ENCODE measurements around the gene IFI35. TPM values are rescaled to one million over a fixed set of nuclear protein-coding genes. Genes with fewer than 3 reads are reported as not detected.
A peak's percentile ranks its signal among the peaks of the same experiment; 100 is the strongest.
"Not testable (repeated sequence)": the region's sequence is repeated elsewhere in the genome, so short reads cannot be mapped to it uniquely, and the experiment has no call there.

IFI35 gene
- 10 to 100 TPM; 23.2 to 24.0 TPM for total RNA-seq
- 73.2 TPM for polyA plus RNA-seq

DNA sequence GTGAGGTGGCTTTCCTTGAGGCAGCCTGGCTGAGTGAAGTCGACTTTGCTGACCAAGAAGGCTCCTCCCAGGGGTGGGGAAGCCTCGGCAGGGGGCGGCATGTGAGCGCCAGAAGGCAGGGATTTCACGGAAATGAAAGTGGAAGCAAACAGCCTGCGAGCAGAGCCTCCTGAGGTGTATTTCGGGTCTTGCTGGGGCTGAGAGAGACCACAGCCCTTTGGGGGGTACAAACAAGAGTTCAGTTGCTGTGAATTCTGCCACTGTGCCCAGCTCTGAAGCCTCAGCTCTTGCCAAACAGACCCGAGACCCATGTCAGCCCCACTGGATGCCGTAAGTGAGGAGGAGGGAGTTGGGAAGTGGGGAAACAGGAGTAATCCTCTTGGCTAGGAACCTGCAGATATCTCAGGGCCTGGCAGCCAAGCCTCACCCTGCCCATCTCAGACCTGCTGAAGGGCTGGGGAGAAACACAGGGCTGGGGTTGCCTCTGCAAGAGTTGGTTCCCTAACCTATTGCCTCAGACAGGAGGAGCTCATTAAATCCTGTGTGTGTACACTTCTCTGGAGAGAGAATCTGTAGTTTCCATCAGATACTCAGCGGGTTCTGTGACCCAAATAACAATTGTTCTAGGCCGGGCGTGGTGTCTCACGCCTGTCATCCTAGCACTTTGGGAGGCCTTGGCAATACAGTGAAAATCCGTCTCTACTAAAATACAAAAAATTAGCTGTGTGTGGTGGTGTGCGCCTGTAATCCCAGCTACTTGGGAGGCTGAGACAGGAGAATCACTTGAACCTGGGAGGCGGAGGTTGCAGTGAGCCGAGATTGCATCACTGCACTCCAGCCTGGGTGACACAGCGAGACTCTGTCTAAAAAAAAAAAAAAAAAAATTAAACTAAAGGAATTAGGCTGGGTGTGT, at the start of gene IFI35:
Gene IFI35, plus strand, starts transcription at position 146 of the 913 bp plus-strand sequence. Its CDS starts 164 bp downstream, at position 310.
- Histone ChIP-seq H3K27me3 (ENCODE audit: insufficient read depth, low read length, poor library complexity, severe bottlenecking) (no peaks in the 10 kb centered on the region), H3K36me3 (ENCODE audit: insufficient read depth, low read length) (no peaks in the 10 kb centered on the region), H3K9me3 (ENCODE audit: low read length) (no peaks in the 10 kb centered on the region), H3K4me1 (ENCODE audit: insufficient read depth, low read length) (peaks cover 17% of the 10 kb centered on the region), H3K4me3 (ENCODE audit: low read length) (peak within 1 kb of the TSS; percentile 96), H3K27ac (ENCODE audit: low read depth, low read length) (peak within 1 kb of the TSS; percentile 91)
- ChIA-PET POLR2A (interaction anchor here (0.6 to 1.2 kb wide), 4 partner anchors 9 to 354 kb away, joined by 3 to 12 read pairs (median 3); partner anchors contain the start of gene RPL27), CTCF (interaction anchor here (0.7 to 2.3 kb wide), 10 partner anchors 9 to 477 kb away, joined by 3 to 10 read pairs (median 4); partner anchors contain the start of genes DHX8, RPL27, TMEM106A and VAT1)
- no peaks in the 10 kb centered on the region for H3K9me3 Mint-ChIP-seq
- H3K4me1 Mint-ChIP-seq: peaks cover 21 to 30% (median 24%) of the 10 kb centered on the region in 3 donors
- DNase-seq: peak; percentile 73 to 89 (median 77)
- peaks cover 0 to 43% (median 5%) of the 10 kb centered on the region in 3 donors for H3K36me3 Mint-ChIP-seq
- H3K27ac Mint-ChIP-seq: peak within 1 kb of the TSS; percentile 91 to 100 (median 100)
- H3K27me3 Mint-ChIP-seq: no peaks in the 10 kb centered on the region
- H3K4me3 Mint-ChIP-seq: peak within 1 kb of the TSS; percentile 99 to 100 (median 100)

DNA sequence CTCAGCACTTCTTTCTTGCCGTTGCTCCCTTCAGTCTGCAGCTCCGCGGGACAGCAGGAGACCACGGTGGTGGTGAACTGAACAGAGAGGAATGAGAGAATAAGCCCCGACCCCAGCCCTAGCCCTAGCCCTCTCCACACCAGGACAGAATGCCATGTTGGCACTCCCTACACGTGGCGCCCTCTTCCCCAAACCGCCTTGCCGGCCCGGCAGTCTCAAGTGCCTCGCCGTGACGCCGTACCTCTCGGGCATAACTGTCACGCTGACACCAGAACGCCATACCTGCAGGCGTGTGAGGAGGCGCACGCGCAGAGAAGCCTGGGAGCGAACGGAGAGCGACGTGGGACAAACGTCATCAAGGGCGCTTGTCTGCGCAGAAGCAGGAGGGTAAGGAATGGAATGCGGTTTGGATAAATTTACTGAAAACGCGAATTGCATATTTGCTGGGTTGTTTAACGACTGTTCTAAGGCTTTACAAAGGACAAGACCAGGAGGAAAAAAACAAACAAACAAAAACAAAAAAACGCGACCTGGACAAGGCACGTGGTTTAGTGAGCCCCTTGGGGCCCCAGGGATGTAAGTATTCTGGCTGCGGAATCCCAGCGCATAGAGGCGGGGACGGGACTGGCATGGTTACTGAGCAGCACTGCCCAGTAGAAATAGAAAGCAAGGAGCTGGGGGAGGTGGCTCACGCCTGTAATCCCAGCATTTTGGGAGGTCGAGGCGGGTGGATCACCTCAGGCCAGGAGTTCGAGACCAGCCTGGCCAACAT, 42.2 kb upstream of the IFI35 start, which contains the start of gene AARSD1:
Gene AARSD1, minus strand, starts transcription at position 294 of the 772 bp plus-strand sequence. Its CDS starts 14 bp downstream, at position 280.
- H3K27ac Mint-ChIP-seq: peak within 1 kb of the TSS; percentile 84 to 99 (median 96)
- peaks cover 12 to 23% (median 23%) of the 10 kb centered on the region in 3 donors for H3K4me1 Mint-ChIP-seq
- H3K4me1 ChIP-seq (ENCODE audit: insufficient read depth, low read length): peaks cover 8% of the 10 kb centered on the region
- peak within 1 kb of the TSS; percentile 86 to 100 (median 95) for H3K4me3 Mint-ChIP-seq
- CTCF ChIA-PET: interaction anchor here (1.2 to 2.1 kb wide), 2 partner anchors 34 kb away, joined by 6 to 9 read pairs; partner anchors contain the start of gene RPL27
- H3K27me3 ChIP-seq (ENCODE audit: insufficient read depth, low read length, poor library complexity, severe bottlenecking): no peaks in the 10 kb centered on the region
- DNase-seq: peak; percentile 86 to 94 (median 87)
- H3K27me3 Mint-ChIP-seq: no peaks in the 10 kb centered on the region
- H3K36me3 ChIP-seq (ENCODE audit: insufficient read depth, low read length): peaks cover 17% of the 10 kb centered on the region
- H3K4me3 ChIP-seq (ENCODE audit: low read length): peak within 1 kb of the TSS; percentile 91
- POLR2A ChIA-PET: interaction anchor here (0.8 kb wide), 2 partner anchors 34 to 50 kb away, joined by 4 to 5 read pairs; partner anchors contain the start of gene RPL27
- no peaks in the 10 kb centered on the region for H3K9me3 ChIP-seq (ENCODE audit: low read length)
- peaks cover 0 to 3% (median 0%) of the 10 kb centered on the region in 5 donors for H3K9me3 Mint-ChIP-seq
- peaks cover 0 to 40% (median 13%) of the 10 kb centered on the region in 3 donors for H3K36me3 Mint-ChIP-seq
- peak within 1 kb of the TSS; percentile 79 for H3K27ac ChIP-seq (ENCODE audit: low read depth, low read length)

DNA sequence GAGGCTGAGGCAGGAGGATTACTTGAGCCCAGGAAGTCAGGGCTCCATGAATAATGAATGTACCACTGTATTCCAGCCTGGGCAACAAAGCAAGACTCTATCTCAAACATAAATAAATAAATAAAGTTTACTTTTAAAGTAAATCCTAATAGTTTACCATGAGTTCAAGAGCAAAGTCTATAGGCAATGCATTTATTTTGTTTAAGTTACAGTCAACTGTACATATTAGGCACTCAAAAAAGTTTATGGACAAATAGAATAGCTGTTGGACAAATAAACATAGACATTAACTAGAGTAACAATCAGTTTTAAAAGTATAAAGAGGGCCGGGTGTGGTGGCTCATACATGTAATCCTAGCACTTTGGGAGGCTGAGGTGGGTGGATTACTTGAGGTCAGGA, 38.7 kb upstream of the IFI35 start:
- Histone ChIP-seq H3K27me3 (ENCODE audit: insufficient read depth, low read length, poor library complexity, severe bottlenecking) (no peaks in the 10 kb centered on the region), H3K4me1 (ENCODE audit: insufficient read depth, low read length) (peaks cover 8% of the 10 kb centered on the region), H3K4me3 (ENCODE audit: low read length) (no peak overlapping the region), H3K36me3 (ENCODE audit: insufficient read depth, low read length) (no peaks in the 10 kb centered on the region), H3K27ac (ENCODE audit: low read depth, low read length) (no peak overlapping the region), H3K9me3 (ENCODE audit: low read length) (no peaks in the 10 kb centered on the region)
- peak overlapping the region in 1 of 8 donors; percentile 52 for H3K27ac Mint-ChIP-seq
- POLR2A ChIA-PET: no interaction called here
- H3K4me1 Mint-ChIP-seq: peaks cover 12 to 16% (median 14%) of the 10 kb centered on the region in 3 donors
- H3K9me3 Mint-ChIP-seq: peaks cover 0 to 3% (median 0%) of the 10 kb centered on the region in 5 donors
- H3K4me3 Mint-ChIP-seq: no peak overlapping the region
- peaks cover 0 to 11% (median 6%) of the 10 kb centered on the region in 3 donors for H3K36me3 Mint-ChIP-seq
- no peak for DNase-seq
- CTCF ChIA-PET: no interaction called here
- H3K27me3 Mint-ChIP-seq: peaks cover 0 to 2% of the 10 kb centered on the region in 2 donors

DNA sequence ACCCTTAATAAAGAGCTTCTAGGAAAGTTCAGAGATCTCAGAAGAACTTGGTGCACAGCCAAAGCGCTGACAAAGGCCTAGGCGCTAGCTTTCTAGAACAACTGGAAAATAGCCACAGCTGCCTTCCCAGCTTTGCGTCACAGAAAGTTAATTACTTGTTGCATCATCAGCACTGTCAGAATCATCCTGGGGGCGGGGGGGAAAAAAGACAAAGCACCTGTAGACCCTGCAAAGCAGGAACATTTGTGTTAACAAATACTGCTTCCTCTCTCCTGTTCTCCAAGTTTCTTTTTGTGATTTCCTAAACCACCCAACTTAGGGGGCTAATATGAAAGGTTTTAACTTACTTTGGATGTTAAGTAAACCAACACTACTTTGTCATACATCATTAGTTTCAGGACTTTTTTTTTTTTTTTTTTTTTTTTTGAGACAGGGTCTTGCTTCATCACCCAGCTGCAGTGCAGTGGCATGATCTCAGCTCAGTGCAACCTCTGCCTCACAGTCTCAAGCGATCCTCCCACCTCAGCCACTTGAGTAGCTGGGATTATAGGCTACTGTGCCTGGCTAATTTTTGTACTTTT, 37.5 kb upstream of the IFI35 start:
- Histone ChIP-seq H3K4me3 (ENCODE audit: low read length) (no peak overlapping the region), H3K36me3 (ENCODE audit: insufficient read depth, low read length) (no peaks in the 10 kb centered on the region), H3K4me1 (ENCODE audit: insufficient read depth, low read length) (no peaks in the 10 kb centered on the region), H3K27me3 (ENCODE audit: insufficient read depth, low read length, poor library complexity, severe bottlenecking) (no peaks in the 10 kb centered on the region), H3K9me3 (ENCODE audit: low read length) (no peaks in the 10 kb centered on the region), H3K27ac (ENCODE audit: low read depth, low read length) (no peak overlapping the region)
- Mint-ChIP-seq H3K9me3 (peaks cover 0 to 3% (median 0%) of the 10 kb centered on the region in 5 donors), H3K27me3 (peaks cover 0 to 2% of the 10 kb centered on the region in 2 donors), H3K27ac (no peak overlapping the region), H3K36me3 (peaks cover 0 to 6% (median 4%) of the 10 kb centered on the region in 3 donors), H3K4me1 (peaks cover 5 to 6% (median 6%) of the 10 kb centered on the region in 3 donors), H3K4me3 (no peak overlapping the region)
- DNase-seq: no peak
- CTCF ChIA-PET: interaction anchor here (1.1 kb wide), 1 partner anchor 10 kb away, joined by 3 read pairs; the partner anchor contains the start of gene PTGES3L
- POLR2A ChIA-PET: interaction anchor here (0.5 kb wide), 1 partner anchor 52 kb away, joined by 5 read pairs; no protein-coding TSS in a partner anchor

DNA sequence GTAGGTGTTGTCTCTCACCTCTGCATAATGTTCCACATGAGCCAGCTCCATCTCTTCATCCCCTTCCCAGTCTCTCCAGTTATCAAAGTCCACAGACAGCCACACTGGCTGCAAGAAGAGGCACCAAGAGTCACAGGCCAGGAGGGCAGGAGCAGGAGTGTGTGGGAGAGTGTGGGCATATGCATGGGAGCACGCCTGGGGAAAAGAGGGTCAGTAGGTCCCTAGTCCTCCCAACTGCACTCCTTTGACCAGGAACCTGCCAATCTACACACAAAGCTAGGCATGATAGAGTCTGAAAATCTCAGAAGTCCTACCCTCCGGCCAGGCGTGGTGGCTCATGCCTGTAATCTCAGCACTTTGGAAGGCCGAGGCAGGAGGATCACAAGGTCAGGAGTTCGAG, 35.0 kb upstream of the IFI35 start:
- H3K4me3 ChIP-seq (ENCODE audit: low read length): no peak overlapping the region
- peaks cover 0 to 2% of the 10 kb centered on the region in 2 donors for H3K27me3 Mint-ChIP-seq
- no peak for DNase-seq
- no peaks in the 10 kb centered on the region for H3K4me1 Mint-ChIP-seq
- H3K27ac Mint-ChIP-seq: peak overlapping the region in 1 of 8 donors; percentile 14
- no peaks in the 10 kb centered on the region for H3K4me1 ChIP-seq (ENCODE audit: insufficient read depth, low read length)
- no peak overlapping the region for H3K4me3 Mint-ChIP-seq
- H3K36me3 ChIP-seq (ENCODE audit: insufficient read depth, low read length): no peaks in the 10 kb centered on the region
- POLR2A ChIA-PET: no interaction called here
- no peaks in the 10 kb centered on the region for H3K27me3 ChIP-seq (ENCODE audit: insufficient read depth, low read length, poor library complexity, severe bottlenecking)
- no peaks in the 10 kb centered on the region for H3K36me3 Mint-ChIP-seq
- no peak overlapping the region for H3K27ac ChIP-seq (ENCODE audit: low read depth, low read length)
- no peaks in the 10 kb centered on the region for H3K9me3 ChIP-seq (ENCODE audit: low read length)
- H3K9me3 Mint-ChIP-seq: no peaks in the 10 kb centered on the region
- CTCF ChIA-PET: no interaction called here

DNA sequence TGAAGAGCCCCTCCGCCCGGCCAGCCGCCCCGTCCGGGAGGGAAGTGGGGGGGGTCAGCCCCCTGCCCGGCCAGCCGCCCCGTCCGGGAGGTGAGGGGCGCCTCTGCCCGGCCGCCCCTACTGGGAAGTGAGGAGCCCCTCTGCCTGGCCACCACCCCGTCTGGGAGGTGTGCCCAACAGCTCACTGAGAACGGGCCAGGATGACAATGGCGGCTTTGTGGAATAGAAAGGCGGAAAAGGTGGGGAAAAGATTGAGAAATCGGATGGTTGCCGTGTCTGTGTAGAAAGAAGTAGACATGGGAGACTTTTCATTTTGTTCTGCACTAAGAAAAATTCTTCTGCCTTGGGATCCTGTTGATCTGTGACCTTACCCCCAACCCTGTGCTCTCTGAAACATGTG, 33.3 kb upstream of the IFI35 start:
- DNase-seq; H3K9me3 Mint-ChIP-seq; H3K9me3 ChIP-seq (ENCODE audit: low read length); H3K27me3 ChIP-seq (ENCODE audit: insufficient read depth, low read length, poor library complexity, severe bottlenecking); H3K27me3 Mint-ChIP-seq; H3K36me3 Mint-ChIP-seq; POLR2A ChIA-PET; H3K27ac Mint-ChIP-seq; CTCF ChIA-PET; H3K27ac ChIP-seq (ENCODE audit: low read depth, low read length); H3K4me1 Mint-ChIP-seq; H3K36me3 ChIP-seq (ENCODE audit: insufficient read depth, low read length); H3K4me3 ChIP-seq (ENCODE audit: low read length); H3K4me1 ChIP-seq (ENCODE audit: insufficient read depth, low read length); H3K4me3 Mint-ChIP-seq: not testable (repeated sequence)

DNA sequence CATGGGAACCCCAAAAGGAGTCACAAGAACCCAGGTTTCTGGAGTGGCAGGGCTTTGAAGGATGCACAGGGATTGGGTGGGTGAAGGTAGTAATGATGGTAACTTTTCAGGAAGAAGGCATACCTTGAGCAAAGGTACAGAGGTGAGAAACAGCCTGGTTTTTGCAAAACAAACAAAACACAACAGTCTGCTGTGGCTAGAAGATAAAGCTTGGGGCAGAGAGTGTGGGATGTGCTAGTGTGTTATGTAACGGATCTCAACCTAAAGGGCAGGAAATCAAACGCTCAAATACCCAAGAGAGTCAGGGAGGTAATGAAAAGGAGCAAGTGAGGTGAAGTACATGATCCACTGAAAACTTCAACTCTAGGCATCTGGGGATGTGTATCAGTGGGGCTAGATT, 31.3 kb upstream of the IFI35 start:
- peak overlapping the region in 2 of 7 donors; percentile 4 to 47 for H3K4me3 Mint-ChIP-seq
- H3K4me1 Mint-ChIP-seq: peaks cover 6 to 11% (median 11%) of the 10 kb centered on the region in 3 donors
- H3K9me3 ChIP-seq (ENCODE audit: low read length): no peaks in the 10 kb centered on the region
- no peak for DNase-seq
- no peaks in the 10 kb centered on the region for H3K9me3 Mint-ChIP-seq
- ChIA-PET POLR2A (no interaction called here), CTCF (no interaction called here)
- peaks cover 0 to 3% of the 10 kb centered on the region in 2 donors for H3K27me3 Mint-ChIP-seq
- peaks cover 7% of the 10 kb centered on the region for H3K4me1 ChIP-seq (ENCODE audit: insufficient read depth, low read length)
- no peak overlapping the region for H3K4me3 ChIP-seq (ENCODE audit: low read length)
- peaks cover 0 to 3% (median 0%) of the 10 kb centered on the region in 3 donors for H3K36me3 Mint-ChIP-seq
- H3K36me3 ChIP-seq (ENCODE audit: insufficient read depth, low read length): no peaks in the 10 kb centered on the region
- H3K27me3 ChIP-seq (ENCODE audit: insufficient read depth, low read length, poor library complexity, severe bottlenecking): no peaks in the 10 kb centered on the region
- H3K27ac ChIP-seq (ENCODE audit: low read depth, low read length): no peak overlapping the region
- no peak overlapping the region for H3K27ac Mint-ChIP-seq

Data from CD8-positive, alpha-beta memory T cell (primary cell).